ENCODE results near the gene UBALD1. TPM values are rescaled to one million over a fixed set of nuclear protein-coding genes. Genes with fewer than 3 reads are reported as not detected.

UBALD1 gene
- total and polyA plus RNA-seq, 4 experiments from 2014 or later = 2.4 to 41.0 (median 17.5) TPM

GRCh38 chr16:4617880-4618279 is 3.2 kb upstream of the UBALD1 start:
- Histone ChIP-seq H3K4me1 (ENCODE audit: insufficient read depth, low read length) (peaks cover 36% of the 10 kb centered on the region), H3K27me3 (ENCODE audit: insufficient read depth, low read length) (no peaks in the 10 kb centered on the region), H3K36me3 (ENCODE audit: insufficient read depth, low read length) (no peaks in the 10 kb centered on the region), H3K27ac (ENCODE audit: low read depth, low read length) (no peak overlapping the region), H3K9me3 (ENCODE audit: control insufficient read depth in 1 of 2, low read length in 2 of 2) (no peaks in the 10 kb centered on the region), H3K4me3 (ENCODE audit: low read length in 2 of 2) (no peak overlapping the region)
- intact Hi-C loops (cut with micrococcal nuclease) = loop anchor here (2.0 to 10.0 kb wide), 6 partner anchors 79 to 267 kb away; partner anchors contain the start of genes CDIP1, GLYR1, HMOX2 and NMRAL1
- no peak for DNase-seq
- CTCF ChIA-PET (ENCODE audit: partially characterized antibody) = interaction anchor here (0.6 to 1.6 kb wide), 2 partner anchors 32 to 78 kb away, joined by 4 read pairs; no protein-coding TSS in a partner anchor
- peak overlapping the region in 4 of 7 donors; percentile 6 to 57 (median 20) for H3K27ac Mint-ChIP-seq
- H3K27me3 Mint-ChIP-seq = no peaks in the 10 kb centered on the region
- H3K4me3 Mint-ChIP-seq = peak overlapping the region in 3 of 8 donors; percentile 25 to 49 (median 40)
- H3K9me3 Mint-ChIP-seq = no peaks in the 10 kb centered on the region
- POLR2A ChIA-PET (ENCODE audit: partially characterized antibody) = interaction anchor here (1.1 to 2.8 kb wide), 3 partner anchors 112 to 150 kb away, joined by 4 to 22 read pairs (median 13); partner anchors contain the start of genes ANKS3 and DNAAF8
- peaks cover 4 to 39% (median 22%) of the 10 kb centered on the region in 4 donors for H3K4me1 Mint-ChIP-seq
- H3K36me3 Mint-ChIP-seq = peaks cover 0 to 7% of the 10 kb centered on the region in 2 donors

DNA sequence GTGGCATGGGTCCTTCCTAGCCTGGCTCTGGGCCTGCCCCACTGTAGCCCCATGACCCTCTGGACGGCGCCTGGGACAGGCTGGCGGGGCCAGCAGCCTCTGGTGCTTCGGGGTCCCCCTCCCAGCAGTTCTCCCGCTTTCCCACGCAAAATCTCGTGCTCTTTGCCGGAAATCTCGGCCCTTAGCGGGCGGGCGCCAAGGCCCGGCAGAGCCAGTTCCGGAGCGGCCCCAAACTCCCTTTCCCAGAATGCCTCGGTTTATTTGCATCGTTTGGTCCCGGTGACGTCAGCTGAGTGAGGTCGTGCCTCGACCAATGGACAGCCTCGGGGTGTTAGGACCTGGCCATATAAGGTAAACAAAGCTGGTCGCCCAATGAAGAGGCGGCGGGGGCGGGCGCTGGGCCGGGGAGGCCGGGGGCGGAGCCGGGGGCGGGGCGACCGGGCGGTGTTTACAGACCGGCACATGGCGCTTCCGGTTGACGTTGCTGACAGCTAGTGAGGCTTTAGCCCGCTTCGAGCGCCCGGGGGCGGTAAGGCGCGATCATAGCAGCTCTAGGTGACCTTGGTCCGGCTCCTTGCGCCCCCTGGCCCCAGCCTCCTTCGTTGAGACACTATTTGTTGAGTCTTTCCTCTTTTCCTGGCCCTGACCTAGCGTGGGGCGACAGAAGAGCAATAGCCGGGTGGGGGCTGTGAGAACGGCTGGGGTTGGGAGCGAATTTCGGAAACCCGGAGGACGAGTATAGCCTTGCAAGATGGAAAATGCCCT is 1.5 kb upstream of the UBALD1 start:
- H3K36me3 ChIP-seq (ENCODE audit: insufficient read depth, low read length) = no peaks in the 10 kb centered on the region
- Mint-ChIP-seq H3K4me1 (peaks cover 5 to 39% (median 25%) of the 10 kb centered on the region in 4 donors), H3K27me3 (no peaks in the 10 kb centered on the region), H3K9me3 (no peaks in the 10 kb centered on the region), H3K4me3 (peak overlapping the region; percentile 94 to 97 (median 95)), H3K36me3 (peaks cover 0 to 7% of the 10 kb centered on the region in 2 donors), H3K27ac (peak overlapping the region; percentile 95 to 100 (median 99))
- H3K9me3 ChIP-seq (ENCODE audit: control insufficient read depth in 1 of 2, low read length in 2 of 2) = no peaks in the 10 kb centered on the region
- peak overlapping the region; percentile 89 for H3K27ac ChIP-seq (ENCODE audit: low read depth, low read length)
- H3K4me1 ChIP-seq (ENCODE audit: insufficient read depth, low read length) = peaks cover 43% of the 10 kb centered on the region
- H3K27me3 ChIP-seq (ENCODE audit: insufficient read depth, low read length) = no peaks in the 10 kb centered on the region
- POLR2A ChIA-PET (ENCODE audit: partially characterized antibody) = interaction anchor here (0.7 to 4.6 kb wide), 30 partner anchors 9 to 1159 kb away, joined by 3 to 51 read pairs (median 4); partner anchors contain the start of genes ANKS3, CDIP1, CORO7 and DNAAF8
- DNase-seq = peak; percentile 98 to 100 (median 99)
- peak overlapping the region; percentile 65 to 79 for H3K4me3 ChIP-seq (ENCODE audit: low read length in 2 of 2)
- intact Hi-C loops (cut with micrococcal nuclease) = loop anchor here (1.0 to 10.0 kb wide), 14 partner anchors 8 to 342 kb away; partner anchors contain the start of genes ANKS3, CDIP1, CORO7 and DNAAF8
- CTCF ChIA-PET (ENCODE audit: partially characterized antibody) = interaction anchor here (0.6 to 2.3 kb wide), 13 partner anchors 8 to 118 kb away, joined by 3 to 11 read pairs (median 4); partner anchors contain the start of genes ANKS3, DNAAF8, MGRN1 and NUDT16L1

GRCh38 chr16:4615384-4616046 is 827 bp upstream of the UBALD1 start:
- POLR2A ChIA-PET (ENCODE audit: partially characterized antibody) = interaction anchor here (0.8 to 4.6 kb wide), 21 partner anchors 8 to 1158 kb away, joined by 3 to 51 read pairs (median 8); partner anchors contain the start of genes ANKS3, CDIP1, CORO7 and DNAAF8
- H3K9me3 ChIP-seq (ENCODE audit: control insufficient read depth in 1 of 2, low read length in 2 of 2) = no peaks in the 10 kb centered on the region
- H3K27ac ChIP-seq (ENCODE audit: low read depth, low read length) = peak overlapping the region; percentile 79
- peaks cover 43% of the 10 kb centered on the region for H3K4me1 ChIP-seq (ENCODE audit: insufficient read depth, low read length)
- peak overlapping the region; percentile 49 to 66 for H3K4me3 ChIP-seq (ENCODE audit: low read length in 2 of 2)
- intact Hi-C loops (cut with micrococcal nuclease) = loop anchor here (1.0 to 10.0 kb wide), 14 partner anchors 9 to 343 kb away; partner anchors contain the start of genes ANKS3, CDIP1, CORO7 and DNAAF8
- no peaks in the 10 kb centered on the region for H3K9me3 Mint-ChIP-seq
- H3K4me3 Mint-ChIP-seq = peak overlapping the region; percentile 91 to 97 (median 94)
- H3K4me1 Mint-ChIP-seq = peaks cover 5 to 41% (median 25%) of the 10 kb centered on the region in 4 donors
- H3K36me3 ChIP-seq (ENCODE audit: insufficient read depth, low read length) = no peaks in the 10 kb centered on the region
- peak in 3 of 5 donors; percentile 7 to 53 (median 9) for DNase-seq
- peak overlapping the region; percentile 95 to 100 (median 98) for H3K27ac Mint-ChIP-seq
- H3K27me3 ChIP-seq (ENCODE audit: insufficient read depth, low read length) = no peaks in the 10 kb centered on the region
- no peaks in the 10 kb centered on the region for H3K27me3 Mint-ChIP-seq
- CTCF ChIA-PET (ENCODE audit: partially characterized antibody) = interaction anchor here (0.6 to 2.3 kb wide), 8 partner anchors 9 to 119 kb away, joined by 3 to 11 read pairs (median 4); partner anchors contain the start of genes ANKS3, DNAAF8, MGRN1 and NUDT16L1
- H3K36me3 Mint-ChIP-seq = peaks cover 0 to 7% of the 10 kb centered on the region in 2 donors

- H3K9me3 ChIP-seq (ENCODE audit: control insufficient read depth in 1 of 2, low read length in 2 of 2) = no peaks in the 10 kb centered on the region
- peaks cover 0 to 7% of the 10 kb centered on the region in 2 donors for H3K36me3 Mint-ChIP-seq
- H3K4me1 ChIP-seq (ENCODE audit: insufficient read depth, low read length) = peaks cover 43% of the 10 kb centered on the region
- H3K36me3 ChIP-seq (ENCODE audit: insufficient read depth, low read length) = no peaks in the 10 kb centered on the region
- peak overlapping the region; percentile 70 to 88 (median 84) for H3K4me3 Mint-ChIP-seq
- intact Hi-C loops (cut with micrococcal nuclease) = loop anchor here (10.0 kb wide), 2 partner anchors 139 to 191 kb away; partner anchors contain the start of genes HMOX2, NMRAL1 and ROGDI
- H3K4me3 ChIP-seq (ENCODE audit: low read length in 2 of 2) = peak overlapping the region; percentile 52 to 66
- no peaks in the 10 kb centered on the region for H3K9me3 Mint-ChIP-seq
- peak overlapping the region; percentile 79 for H3K27ac ChIP-seq (ENCODE audit: low read depth, low read length)
- H3K27ac Mint-ChIP-seq = peak overlapping the region in 6 of 7 donors; percentile 21 to 68 (median 42)
- no peaks in the 10 kb centered on the region for H3K27me3 Mint-ChIP-seq
- no peaks in the 10 kb centered on the region for H3K27me3 ChIP-seq (ENCODE audit: insufficient read depth, low read length)
- ChIA-PET POLR2A (ENCODE audit: partially characterized antibody) (interaction anchor here (0.6 to 4.6 kb wide), 7 partner anchors 11 to 154 kb away, joined by 3 to 51 read pairs (median 5); partner anchors contain the start of genes ANKS3, DNAAF8, MGRN1 and NUDT16L1), CTCF (ENCODE audit: partially characterized antibody) (interaction anchor here (1.3 to 1.8 kb wide), 2 partner anchors 10 to 107 kb away, joined by 3 to 8 read pairs; partner anchors contain the start of gene MGRN1)
- peak in 4 of 5 donors; percentile 16 to 24 (median 18) for DNase-seq
- peaks cover 5 to 41% (median 25%) of the 10 kb centered on the region in 4 donors for H3K4me1 Mint-ChIP-seq
Measured at GRCh38 chr16:4613636-4614570, 785 bp downstream of the UBALD1 start.

GRCh38 chr16:4612977-4613635 is 1.6 kb downstream of the UBALD1 start:
- intact Hi-C loops (cut with micrococcal nuclease) = loop anchor here (10.0 kb wide), 2 partner anchors 138 to 192 kb away; partner anchors contain the start of genes HMOX2, NMRAL1 and ROGDI
- Histone ChIP-seq H3K4me1 (ENCODE audit: insufficient read depth, low read length) (peaks cover 43% of the 10 kb centered on the region), H3K27me3 (ENCODE audit: insufficient read depth, low read length) (no peaks in the 10 kb centered on the region), H3K4me3 (ENCODE audit: low read length in 2 of 2) (peak overlapping the region; percentile 52 to 66), H3K36me3 (ENCODE audit: insufficient read depth, low read length) (no peaks in the 10 kb centered on the region), H3K27ac (ENCODE audit: low read depth, low read length) (peak overlapping the region; percentile 79), H3K9me3 (ENCODE audit: control insufficient read depth in 1 of 2, low read length in 2 of 2) (no peaks in the 10 kb centered on the region)
- Mint-ChIP-seq H3K27me3 (no peaks in the 10 kb centered on the region), H3K4me1 (peaks cover 5 to 41% (median 21%) of the 10 kb centered on the region in 4 donors), H3K4me3 (peak overlapping the region; percentile 58 to 88 (median 84)), H3K9me3 (no peaks in the 10 kb centered on the region), H3K27ac (peak overlapping the region in 2 of 7 donors; percentile 21 to 29), H3K36me3 (peaks cover 0 to 7% of the 10 kb centered on the region in 2 donors)
- POLR2A ChIA-PET (ENCODE audit: partially characterized antibody) = interaction anchor here (0.6 to 4.6 kb wide), 4 partner anchors 12 to 122 kb away, joined by 3 to 51 read pairs (median 4); partner anchors contain the start of genes ANKS3, DNAAF8 and MGRN1
- no peak for DNase-seq
- CTCF ChIA-PET (ENCODE audit: partially characterized antibody) = interaction anchor here (1.3 to 1.8 kb wide), 2 partner anchors 11 to 106 kb away, joined by 3 to 8 read pairs; partner anchors contain the start of gene MGRN1
